Stimulated activated CD8-positive, alpha-beta memory T cell treated with anti-CD3 and anti-CD28 coated beads, Interleukin-15, amount 100 ng/mL, for 24 hours (primary cell): Measurements from ENCODE around the gene ARRB1.
"Not testable (repeated sequence)": the region's sequence is repeated elsewhere in the genome, so short reads cannot be mapped to it uniquely, and the experiment has no call there.

Source experiments
- DNase-seq: peaks from one replicate; pipeline ENCODE4 v3.0.0-alpha.2; 2020; ENCODE audit warnings: low read depth

ARRB1 gene

GRCh38 chr11:75320643-75321042 lies 30.8 kb downstream of the ARRB1 start:
- no peak for DNase-seq

GRCh38 chr11:75320046-75320618 lies 31.3 kb downstream of the ARRB1 start:
- DNase-seq: no peak

GRCh38 chr11:75319035-75319877 lies 32.2 kb downstream of the ARRB1 start:
- DNase-seq: no peak

GRCh38 chr11:75317446-75318122 lies 33.9 kb downstream of the ARRB1 start:
- DNase-seq: no peak

GRCh38 chr11:75315439-75315805 lies 36.0 kb downstream of the ARRB1 start:
- DNase-seq: no peak

- no peak for DNase-seq
These were observed 36.6 kb downstream of the ARRB1 start for GRCh38 chr11:75314771-75315438.

GRCh38 chr11:75313513-75314272 lies 37.8 kb downstream of the ARRB1 start:
- no peak for DNase-seq

- no peak for DNase-seq
These were observed 39.1 kb downstream of the ARRB1 start for GRCh38 chr11:75312346-75312745.

- DNase-seq: no peak
These were observed 39.6 kb downstream of the ARRB1 start for GRCh38 chr11:75311858-75312288.

- no peak for DNase-seq
These were observed 42.5 kb downstream of the ARRB1 start for GRCh38 chr11:75308986-75309385.

- no peak for DNase-seq
These were observed 43.3 kb downstream of the ARRB1 start for GRCh38 chr11:75308116-75308515.

- DNase-seq: no peak
These were observed 44.4 kb downstream of the ARRB1 start for GRCh38 chr11:75307058-75307457.

- no peak for DNase-seq
These were observed 44.9 kb downstream of the ARRB1 start for GRCh38 chr11:75306529-75306928.

GRCh38 chr11:75305993-75306392 lies 45.5 kb downstream of the ARRB1 start:
- no peak for DNase-seq

- DNase-seq: no peak
These were observed 46.0 kb downstream of the ARRB1 start for GRCh38 chr11:75305452-75305851.

- DNase-seq: not testable (repeated sequence)
These were observed 46.5 kb downstream of the ARRB1 start for GRCh38 chr11:75304941-75305340.

- DNase-seq: no peak
These were observed 47.8 kb downstream of the ARRB1 start for GRCh38 chr11:75303544-75304224.

- DNase-seq: no peak
These were observed 49.1 kb downstream of the ARRB1 start for GRCh38 chr11:75302371-75302770.

GRCh38 chr11:75301601-75302345 lies 49.7 kb downstream of the ARRB1 start:
- no peak for DNase-seq

GRCh38 chr11:75301131-75301530 lies 50.3 kb downstream of the ARRB1 start:
- DNase-seq: no peak

- DNase-seq: no peak
These were observed 52.5 kb downstream of the ARRB1 start for GRCh38 chr11:75298976-75299260.
